Activated naive CD4-positive, alpha-beta T cell treated with anti-CD3 and anti-CD28 coated beads, Interleukin-2, amount 50 U/mL, for 16 hours (primary cell): ENCODE data around the gene RNF213.
"Not testable (repeated sequence)": the region's sequence is repeated elsewhere in the genome, so short reads cannot be mapped to it uniquely, and the experiment has no call there.

Source experiments
- DNase-seq: peaks from one replicate; pipeline ENCODE4 v3.0.0-alpha.2; 2020

RNF213 gene

DNA sequence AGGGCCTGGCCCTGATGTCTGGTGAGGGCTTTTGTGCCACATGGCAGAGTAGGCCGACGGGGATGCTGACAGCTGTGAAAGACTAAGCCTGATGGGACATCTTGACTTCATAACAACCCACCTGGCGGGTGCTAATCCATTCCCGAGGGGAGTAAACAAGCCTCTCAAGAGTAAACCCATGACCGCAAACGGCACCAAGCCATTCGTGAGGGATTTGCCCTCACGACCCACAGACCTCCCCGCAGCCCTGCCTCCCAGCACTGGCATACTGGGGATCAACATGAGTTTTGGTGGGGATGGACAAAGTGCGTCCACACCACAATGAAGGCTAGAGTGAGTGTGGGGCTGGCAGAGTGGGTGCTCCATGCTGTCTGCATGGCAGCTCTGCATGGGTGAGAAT, 11.7 kb downstream of the RNF213 start:
- no peak for DNase-seq

DNA sequence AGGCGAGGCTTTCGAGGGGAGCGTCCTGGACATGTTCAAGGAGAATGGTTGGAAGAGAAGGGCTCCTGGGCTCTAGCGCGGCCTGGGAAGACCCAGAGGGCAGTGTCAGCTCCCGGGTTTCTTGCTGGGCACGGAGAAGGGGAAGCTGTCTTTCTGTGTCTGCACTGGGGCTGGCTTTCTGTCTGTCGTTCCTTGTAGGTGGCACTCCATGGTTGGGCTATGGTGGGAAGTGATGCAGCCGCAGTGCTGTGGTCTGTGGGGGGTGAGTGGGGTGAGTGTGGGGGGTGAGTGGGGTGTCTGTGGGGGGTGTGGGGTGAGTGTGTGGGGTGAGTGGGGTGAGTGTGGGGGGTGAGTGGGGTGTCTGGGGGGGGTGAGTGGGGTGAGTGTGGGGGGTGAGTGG, 13.7 kb downstream of the RNF213 start:
- no peak for DNase-seq

DNA sequence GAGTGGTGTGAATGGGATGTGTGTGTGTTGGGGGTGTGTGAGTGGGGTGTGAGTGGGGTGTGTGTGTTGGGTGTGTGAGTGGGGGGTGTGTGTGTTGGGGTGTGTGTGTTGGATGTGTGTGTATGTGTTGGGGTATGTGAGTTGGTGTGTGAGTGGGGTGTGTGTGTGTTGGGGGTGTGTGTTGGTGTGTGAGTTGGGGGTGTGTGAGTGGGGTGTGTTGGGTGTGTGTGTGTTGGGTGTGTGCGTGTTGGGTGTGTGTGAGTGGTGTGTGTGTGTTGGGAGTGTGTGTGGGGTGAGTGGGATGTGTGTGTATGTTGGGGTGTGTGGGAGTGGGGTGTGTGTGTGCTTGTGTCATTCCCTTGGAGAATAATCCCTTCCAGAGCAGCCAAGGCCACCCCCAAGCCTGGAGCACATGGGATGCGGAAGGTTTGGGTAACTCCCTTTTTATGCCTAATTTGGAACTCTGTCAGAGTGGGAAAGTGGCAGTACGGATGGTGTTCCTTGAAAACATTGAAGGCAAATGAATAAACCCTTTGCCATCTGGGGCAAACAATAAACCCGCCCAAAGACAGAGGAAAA, 14.3 kb downstream of the RNF213 start:
- DNase-seq = no peak

DNA sequence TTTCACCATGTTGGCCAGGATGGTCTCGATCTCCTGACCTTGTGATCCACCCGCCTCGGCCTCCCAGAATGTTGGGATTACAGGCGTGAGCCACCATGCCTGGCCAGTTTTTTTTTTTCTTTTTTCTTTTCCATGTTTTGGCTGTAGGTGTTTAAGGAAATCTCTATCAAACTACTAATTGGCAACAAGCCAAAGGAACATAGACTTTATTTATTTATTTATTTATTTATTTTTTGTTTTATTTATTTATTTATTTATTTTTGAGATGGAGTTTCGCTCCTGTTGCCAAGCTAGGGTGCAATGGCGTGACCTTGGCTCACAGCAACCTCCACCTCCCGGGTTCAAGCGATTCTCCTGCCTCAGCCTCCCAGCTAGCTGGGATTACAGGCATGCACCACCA, 15.2 kb downstream of the RNF213 start:
- not testable (repeated sequence) for DNase-seq

DNA sequence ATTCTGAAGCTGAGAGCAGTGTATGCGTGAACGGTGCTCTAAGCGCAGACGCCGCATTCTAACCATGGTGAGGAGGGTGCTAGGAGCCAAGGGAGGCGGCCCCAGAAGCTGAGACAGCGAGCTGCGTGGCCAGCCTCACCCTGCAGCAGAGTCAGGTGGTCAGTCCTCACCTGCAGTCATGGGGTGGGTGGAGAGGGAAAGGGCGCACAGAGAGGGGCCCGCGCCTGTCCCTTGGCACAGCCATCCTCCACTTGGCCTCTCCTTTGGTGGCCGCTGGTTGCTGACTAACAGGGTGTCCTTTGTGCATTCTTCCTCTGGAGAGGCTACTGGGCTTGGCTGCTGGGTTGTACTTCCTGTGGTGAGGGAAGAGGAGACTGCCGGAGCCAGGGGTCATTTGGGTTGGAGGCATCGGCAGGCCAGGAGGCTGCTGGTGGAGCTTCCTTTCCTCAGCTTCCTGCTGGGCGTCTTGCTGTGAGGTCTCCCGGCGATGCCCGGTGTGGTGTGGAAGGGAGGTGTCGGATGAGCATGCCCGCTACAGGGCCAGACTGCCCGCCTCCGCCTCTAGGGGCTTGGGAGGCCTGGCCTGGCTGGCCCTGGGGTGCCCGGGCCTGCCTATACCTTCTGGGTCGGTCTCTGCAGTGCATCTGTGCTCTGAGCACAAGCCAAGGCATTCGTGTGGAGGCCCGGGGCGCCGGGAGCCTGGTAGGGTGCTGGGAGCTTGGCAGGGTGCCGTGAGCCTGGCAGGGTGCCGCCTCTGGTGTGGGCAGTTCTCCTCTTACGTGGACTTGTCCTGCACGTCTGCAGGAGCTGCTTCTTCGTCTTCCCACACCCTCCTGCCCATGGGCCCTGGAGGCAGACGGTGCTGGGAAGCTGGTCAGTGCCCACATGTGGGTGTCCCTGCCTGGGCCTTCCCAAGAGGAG, 17.4 kb downstream of the RNF213 start:
- no peak for DNase-seq

DNA sequence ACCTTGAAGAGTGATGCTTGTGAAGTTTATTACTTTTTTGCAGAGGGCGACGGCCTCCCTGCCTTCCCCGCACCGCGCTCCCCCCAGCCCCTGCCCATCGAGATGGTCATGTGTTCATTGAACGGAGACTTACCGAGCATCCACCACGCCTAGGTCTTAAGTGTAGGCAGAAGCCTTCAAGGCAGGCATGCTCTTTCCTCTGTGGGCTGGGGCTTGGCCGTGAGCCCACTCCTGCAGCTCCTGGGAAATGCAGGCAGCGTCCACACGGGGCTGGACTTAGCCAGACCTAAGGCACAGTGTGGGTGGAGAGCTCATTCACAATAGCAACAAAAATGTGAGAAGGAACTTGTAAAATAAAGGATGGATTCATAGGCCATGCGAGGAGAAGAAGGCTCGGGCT, 19.2 kb downstream of the RNF213 start:
- DNase-seq = no peak

DNA sequence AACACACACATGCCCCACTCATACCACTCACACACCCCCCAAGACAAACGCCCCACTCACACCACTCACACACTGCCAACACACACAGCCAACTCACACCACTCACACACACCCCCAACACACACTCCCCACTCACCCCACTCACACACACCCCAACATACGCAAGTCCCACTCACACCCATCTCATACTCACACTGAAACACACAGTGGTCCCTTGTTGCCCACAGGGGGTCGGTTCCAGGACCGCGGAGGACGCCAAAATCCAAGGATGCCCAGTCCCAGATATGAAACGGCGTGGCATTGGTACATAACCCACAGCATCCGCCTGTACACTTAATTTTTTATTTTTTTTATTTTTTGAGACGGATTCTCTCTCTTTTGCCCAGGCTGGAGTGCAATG, 20.9 kb downstream of the RNF213 start:
- no peak for DNase-seq

DNA sequence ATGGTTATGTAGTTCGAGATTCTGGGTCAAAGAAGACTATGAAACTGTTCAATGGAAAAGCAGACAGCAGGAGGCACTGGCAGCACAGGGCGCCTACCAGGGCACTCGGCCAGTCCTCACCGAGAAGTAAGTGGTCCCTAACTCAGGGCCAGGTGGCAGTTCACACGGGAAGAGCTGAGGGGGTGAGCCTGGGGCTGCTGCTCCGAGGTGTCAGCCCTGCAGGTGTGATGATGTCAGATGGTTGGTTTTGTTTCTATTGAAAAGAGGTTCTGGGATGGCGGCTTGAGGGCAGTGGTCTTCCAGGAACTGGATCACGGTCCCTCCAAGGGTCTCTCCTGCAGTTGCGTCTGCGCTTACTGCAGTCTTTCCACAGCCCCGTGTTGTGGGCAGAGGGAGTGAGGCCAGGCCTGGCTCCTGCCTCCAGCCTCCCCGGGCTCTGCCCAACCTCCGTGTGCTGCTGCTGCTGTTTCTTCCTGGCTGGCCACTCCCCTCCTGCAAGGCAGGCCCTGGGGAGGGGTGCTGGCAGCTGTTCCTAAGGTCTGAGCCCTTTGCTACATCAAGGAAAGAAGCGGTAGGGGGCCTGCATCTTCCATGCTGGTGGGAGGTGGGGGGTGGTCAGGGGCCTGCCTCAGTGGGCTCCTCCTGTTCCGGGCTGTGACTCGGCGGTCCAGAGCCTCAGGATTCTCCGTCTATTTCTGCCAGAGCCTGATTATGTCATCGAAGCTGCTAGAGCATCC, 22.6 kb downstream of the RNF213 start:
- DNase-seq = no peak

DNA sequence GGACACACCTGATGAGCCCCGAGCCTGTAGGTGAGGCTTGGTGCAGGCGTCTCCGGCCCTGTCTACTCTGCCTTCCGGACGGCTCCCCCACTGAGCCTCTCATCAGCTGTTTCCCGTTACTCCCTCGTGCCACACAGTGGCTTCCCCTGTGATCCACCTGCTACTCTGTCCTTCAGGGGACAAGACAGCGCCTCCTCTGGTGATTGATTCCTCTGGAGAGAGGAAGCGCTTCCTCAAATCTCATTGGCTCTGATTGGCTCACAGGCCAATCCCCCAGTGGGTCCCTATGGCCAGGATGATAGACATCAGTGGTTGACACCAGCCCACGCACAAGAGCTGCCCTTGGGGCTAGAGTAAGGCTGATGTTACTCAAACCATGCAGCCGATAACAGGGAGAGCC, 24.0 kb downstream of the RNF213 start:
- DNase-seq = no peak

DNA sequence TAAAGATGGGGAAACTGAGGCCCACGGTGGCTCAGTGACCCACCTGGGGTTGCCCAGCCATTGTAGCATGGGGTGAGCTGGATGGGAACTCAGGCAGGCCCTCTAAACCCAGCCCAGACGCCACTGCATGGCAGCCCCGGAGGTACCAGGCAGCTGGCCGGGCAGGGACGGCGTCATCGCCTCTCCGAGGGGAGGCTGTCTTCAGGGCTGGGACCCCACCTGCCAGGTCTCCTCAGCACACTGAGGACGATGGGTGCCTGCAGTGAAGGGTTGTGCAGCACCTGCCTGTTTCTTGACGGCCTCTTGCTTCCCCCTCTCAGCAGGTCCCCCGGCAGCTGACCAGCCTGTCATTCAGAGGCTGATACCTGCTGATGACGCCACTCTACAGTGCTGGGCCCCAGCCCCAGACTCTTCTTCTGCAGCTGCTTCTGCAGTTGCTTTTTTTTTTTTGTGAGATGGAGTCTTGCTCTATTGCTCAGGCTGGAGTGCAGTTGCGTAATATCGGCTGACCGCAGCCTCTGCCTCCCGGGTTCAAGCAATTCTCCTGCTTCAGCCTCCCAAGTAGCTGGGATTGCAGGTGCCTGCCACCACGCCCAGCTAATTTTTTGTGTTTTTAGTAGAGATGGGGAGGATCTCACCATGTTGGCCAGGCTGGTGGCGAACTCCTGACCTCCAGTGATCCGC, 24.7 kb downstream of the RNF213 start:
- no peak for DNase-seq

DNA sequence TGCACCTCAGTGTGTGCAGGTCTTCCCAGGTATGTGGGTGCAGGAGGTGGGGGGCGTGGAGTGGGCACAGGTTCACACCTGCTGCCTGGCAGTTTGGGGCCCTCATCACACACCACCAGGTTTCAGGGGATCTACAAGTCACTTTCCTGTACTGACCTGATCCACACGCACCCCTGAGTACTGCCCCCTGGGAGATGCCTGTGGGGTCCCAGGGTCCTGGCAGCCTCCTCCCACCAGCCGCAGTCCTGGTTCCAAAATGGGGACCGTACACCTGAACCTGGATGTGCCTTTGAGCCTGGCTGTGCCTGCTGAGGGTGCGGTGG, 25.9 kb downstream of the RNF213 start:
- DNase-seq = no peak

DNA sequence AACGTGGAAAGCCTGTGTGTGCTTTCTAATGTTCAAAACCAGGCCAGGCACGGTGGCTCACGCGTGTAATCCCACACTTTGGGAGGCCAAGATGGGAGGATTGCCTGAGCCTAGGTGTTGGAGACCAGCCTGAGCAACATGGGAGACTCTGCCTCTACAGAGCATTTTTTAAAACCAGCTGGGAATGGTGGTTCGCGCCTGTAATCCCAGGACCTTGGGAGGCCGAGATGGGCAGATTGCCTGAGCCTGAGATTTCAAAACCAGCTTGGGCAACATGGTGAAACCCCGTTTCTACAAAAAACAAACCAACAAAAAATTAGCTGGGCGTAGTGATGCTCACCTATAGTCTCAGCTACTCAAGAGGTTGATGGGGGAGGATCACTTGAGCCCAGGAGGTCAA, 26.4 kb downstream of the RNF213 start:
- no peak for DNase-seq

DNA sequence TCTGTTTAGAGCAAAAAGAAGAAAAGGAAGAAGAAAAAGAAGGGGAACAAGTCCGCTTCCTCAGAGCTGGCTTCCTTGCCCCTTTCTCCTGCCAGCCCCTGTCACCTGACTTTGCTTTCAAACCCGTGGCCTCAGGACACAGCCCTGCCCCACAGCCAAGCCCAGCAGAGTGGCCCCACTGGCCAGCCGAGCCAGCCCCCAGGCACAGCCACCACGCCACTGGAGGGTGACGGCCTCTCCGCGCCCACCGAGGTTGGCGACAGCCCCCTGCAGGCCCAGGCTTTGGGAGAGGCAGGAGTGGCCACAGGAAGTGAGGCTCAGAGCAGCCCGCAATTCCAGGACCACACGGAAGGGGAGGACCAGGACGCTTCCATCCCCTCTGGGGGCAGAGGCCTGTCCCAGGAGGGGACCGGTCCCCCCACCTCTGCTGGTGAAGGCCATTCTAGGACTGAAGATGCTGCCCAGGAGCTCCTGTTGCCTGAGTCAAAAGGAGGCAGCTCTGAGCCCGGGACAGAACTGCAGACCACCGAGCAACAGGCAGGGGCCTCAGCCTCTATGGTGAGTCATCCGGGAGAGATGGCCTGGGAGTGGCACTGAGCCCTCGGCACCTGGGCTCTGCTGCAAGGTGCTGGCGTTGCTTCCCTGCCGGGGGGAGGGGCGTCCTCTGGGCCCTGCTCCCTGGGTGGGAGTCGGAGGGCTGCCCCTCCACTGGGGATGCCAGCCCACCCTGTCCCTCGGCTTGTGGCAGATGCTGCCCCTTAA, 27.3 kb downstream of the RNF213 start:
- DNase-seq = no peak

DNA sequence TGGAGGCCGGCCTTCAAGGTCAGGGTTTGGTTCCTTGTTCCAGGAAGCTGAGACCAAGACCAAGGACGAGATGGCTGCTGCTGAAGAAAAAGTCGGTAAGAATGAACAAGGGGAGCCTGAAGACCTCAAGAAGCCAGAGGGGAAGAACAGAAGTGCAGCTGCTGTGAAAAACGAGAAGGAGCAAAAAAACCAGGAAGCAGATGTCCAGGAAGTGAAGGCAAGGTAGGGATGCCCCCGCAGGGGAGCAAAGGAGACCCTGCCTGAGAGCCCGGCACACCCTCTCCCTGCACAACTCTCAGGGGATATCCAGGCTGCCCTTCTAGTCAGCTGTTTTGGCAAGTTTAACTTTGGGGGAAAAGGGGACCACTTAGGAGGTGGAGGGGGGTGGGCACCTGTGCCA, 29.0 kb downstream of the RNF213 start:
- no peak for DNase-seq

DNA sequence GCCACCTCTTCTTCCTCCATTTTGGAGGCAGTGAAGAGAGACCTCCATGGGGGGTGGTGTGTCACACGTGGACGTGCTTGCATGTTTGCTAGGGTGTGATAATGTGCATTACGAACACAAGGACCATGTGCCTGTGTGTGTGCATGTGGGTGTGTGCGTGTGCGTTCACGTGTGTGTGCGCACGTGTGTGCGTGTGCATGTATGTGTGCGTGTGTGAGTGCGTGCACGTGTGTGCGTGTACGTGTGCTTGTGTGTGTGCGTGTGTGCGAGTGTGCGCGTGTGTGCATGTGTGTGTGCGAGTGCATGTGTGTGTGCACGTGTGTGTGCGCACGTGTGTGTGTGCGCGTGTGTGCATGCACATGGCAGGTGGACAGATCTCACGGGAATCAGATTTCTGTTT, 29.5 kb downstream of the RNF213 start:
- no peak for DNase-seq

DNA sequence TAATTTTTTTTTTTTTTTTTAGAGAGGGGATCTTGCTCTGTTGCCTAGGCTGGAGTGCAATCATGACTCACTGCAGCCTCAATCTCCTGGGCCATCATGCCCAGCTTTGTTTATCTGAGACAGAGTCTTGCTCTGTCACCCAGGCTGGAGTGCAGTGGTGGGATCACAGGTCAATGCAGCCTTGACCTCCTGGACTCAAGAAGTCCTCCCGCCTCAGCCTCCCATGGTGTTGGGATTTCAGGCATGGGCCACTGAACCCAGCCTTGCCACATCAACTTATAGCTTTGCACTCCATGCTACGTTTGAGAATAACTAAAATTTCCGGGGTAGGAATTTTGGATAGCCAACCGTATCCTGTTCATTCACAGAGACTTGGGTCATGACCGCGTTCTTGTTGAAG, 30.6 kb downstream of the RNF213 start:
- DNase-seq = no peak

DNA sequence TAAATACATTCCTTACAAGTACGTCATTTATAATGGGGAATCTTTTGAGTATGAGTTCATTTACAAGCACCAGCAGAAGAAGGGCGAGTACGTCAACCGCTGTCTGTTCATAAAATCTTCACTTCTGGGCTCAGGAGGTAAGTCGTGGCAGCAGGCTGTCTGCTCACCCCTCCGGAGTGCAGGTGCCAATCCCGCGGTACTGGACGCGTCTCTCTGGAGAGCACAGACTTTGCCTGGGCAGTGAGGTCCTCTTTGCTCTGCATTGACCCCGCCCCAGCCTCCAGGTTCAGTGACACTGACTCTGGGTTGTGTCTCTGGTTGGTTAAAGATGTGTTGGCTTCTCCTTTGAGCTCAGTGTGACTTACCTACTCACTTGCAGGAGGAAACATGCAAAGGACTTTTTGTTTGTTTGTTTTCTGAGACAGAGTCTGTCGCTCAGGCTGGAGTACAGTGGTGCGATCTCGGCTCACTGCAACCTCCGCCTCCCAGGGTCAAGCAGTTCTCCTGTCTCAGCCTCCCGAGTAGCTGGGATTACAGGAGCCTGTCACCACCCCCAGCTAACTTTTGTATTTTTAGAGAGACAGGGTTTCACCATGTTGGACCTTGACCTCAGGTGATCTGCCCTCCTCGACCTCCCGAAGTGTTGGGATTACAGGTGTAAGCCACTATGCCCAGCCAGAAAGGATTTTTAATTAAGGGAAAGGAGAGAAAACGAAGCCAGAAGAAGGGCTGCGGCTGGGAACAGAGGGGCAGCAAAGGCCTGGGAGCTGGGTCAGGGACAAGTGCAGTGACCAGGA, 31.2 kb downstream of the RNF213 start:
- no peak for DNase-seq

DNA sequence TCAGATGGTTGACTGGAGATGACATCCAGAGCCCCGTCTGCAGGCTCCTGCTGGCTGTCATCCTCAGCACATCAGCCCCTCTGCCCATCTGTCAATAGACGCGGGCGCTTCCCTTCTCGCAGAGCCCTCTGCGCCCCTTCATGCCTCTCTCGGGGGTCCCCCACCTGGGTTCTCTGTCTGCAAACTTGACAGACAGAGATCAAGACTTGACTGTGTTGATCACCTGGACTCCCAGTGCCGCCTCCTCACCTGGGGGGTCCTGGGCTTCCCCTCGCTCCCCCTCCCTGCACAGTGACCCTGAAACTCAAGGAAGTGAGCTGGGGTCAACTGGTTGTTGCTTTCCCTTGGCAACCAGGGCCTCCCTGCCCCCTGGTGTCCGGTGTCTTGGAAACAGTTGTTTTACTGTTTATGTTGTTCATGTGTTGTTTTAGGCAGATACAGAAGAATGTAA, 31.9 kb downstream of the RNF213 start:
- no peak for DNase-seq

DNA sequence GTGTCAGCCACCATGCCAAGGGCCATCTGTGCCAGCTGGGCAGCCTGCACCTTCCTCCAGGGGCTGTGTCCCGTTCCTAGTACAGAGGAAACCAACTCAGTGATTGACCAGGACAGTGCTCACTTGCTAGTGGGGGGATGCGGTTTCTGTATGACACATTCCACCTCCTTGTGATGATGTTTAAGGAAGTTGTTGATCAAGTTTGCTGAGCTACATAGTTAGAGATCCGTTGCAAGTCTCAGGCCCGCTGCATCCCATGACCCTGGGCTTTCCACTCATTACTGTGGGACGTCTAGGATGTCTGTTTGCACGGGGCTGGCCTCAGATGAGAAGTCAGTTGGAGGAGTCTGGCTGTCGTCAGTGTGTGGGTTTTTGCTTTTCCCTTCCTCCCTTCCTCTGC, 33.6 kb downstream of the RNF213 start:
- no peak for DNase-seq

DNA sequence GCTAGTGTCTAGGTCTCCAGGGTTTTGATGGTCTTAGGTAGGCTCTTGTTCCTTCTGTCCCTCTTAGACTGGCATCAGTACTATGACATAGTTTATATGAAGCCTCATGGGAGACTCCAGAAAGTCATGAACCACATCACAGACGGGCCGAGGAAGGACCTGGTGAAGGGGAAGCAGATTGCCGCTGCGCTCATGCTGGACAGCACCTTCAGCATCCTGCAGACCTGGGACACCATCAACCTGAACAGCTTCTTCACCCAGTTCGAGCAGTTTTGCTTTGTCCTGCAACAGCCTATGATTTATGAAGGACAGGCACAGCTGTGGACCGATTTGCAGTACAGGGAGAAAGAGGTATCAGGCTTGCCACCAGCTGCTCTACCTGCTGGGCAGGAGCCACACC, 34.0 kb downstream of the RNF213 start:
- DNase-seq = no peak

DNA sequence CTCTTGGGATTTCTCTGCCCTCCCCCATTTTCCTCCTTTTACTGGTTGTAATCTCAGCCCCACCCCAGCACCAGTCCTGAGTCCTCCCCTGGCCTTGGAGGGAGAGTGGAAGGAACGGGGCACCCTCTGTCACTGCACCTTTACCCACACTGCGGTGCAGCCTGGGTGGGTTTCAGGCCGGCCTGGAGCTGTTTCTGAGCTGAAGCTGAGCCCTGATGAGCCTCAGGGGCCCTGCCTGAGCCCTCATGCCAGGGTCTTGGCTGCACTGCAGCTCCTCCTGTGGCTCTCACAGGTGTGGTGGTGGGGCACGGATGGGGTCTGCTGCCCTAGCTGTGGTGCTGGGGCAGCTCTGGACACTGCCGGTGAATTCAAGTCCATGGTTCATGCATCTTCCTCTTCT, 34.5 kb downstream of the RNF213 start:
- no peak for DNase-seq

DNA sequence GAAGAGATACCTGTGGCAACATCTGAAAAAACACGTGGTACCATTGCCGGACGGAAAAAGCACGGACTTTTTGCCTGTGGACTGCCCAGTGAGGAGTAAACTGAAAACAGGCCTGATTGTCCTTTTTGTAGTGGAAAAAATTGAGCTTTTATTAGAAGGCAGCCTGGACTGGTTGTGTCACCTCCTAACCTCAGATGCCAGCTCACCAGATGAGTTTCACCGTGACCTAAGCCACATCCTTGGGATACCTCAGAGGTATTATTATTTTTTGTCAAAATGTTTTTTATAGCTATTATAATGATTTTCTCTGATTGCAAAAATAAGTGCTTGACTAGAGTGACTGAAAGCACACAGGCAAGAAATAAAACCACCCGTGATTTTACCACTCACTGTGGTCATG, 34.9 kb downstream of the RNF213 start:
- no peak for DNase-seq
